Measurements from ENCODE around the gene CLMP.
A peak's percentile ranks its signal among the peaks of the same experiment; 100 is the strongest.

The CLMP gene, protein sequence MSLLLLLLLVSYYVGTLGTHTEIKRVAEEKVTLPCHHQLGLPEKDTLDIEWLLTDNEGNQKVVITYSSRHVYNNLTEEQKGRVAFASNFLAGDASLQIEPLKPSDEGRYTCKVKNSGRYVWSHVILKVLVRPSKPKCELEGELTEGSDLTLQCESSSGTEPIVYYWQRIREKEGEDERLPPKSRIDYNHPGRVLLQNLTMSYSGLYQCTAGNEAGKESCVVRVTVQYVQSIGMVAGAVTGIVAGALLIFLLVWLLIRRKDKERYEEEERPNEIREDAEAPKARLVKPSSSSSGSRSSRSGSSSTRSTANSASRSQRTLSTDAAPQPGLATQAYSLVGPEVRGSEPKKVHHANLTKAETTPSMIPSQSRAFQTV

DNA sequence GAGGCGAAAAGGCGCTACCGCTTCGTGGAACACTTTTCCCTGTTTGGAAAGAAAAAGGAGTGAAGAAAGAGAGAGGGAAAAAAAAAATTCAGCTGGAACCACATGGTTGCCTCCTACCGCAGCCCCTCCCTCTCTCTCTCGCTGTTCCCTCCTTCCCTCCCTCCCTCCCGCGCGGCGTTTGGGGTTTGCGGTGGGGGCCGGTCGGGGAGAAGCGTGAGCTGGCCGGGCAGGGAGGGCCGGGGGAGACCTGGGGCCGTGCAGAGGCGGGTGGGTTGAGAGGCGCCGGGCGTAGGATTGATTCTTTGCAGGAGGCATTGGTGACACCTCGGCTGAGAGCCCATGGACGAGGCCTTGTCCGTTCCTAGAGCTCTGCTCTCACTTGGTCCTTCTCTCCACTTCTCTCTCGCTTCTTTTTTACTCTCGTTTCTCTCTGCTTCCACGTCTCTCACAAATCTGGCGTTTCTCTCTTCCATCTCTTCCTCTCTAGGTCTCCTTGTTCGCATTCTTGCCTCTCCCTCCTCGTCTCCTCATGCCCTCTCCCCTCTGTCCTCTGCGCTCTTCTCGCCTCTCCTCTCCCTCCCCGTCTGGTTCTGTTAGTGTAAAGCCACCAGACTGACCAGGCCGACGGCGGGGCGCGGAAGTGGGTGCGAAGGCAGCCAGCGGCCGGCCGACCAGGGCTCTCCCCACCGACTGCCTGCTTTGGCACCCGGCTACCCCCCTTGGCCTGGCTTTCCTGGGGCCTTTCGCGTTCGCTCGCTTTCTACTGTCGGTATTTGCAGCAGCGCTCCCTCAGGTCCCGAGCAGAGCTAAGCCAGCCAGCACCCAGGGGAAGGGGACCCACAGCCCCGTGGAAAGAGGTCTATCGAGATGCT, at the start of gene CLMP:
TSS of gene CLMP (minus strand) at position 61 of the 872 bp plus-strand sequence. CDS start 308 bp downstream, outside the sequence.
- in situ Hi-C loops (cut with MboI; ENCODE audit: low sequenced_read_pairs, unreplicated experiment), result no loop called here

GRCh38 chr11:123241874-123242543, 47.0 kb upstream of the CLMP start:
- no peak for DNase-seq (ENCODE audit: low spot score)
- in situ Hi-C loops (cut with MboI; ENCODE audit: low sequenced_read_pairs, unreplicated experiment), result loop anchor here (10.0 kb wide), 1 partner anchor 67 kb away; no protein-coding TSS in a partner anchor
- TF ChIP-seq, protein P1, sequence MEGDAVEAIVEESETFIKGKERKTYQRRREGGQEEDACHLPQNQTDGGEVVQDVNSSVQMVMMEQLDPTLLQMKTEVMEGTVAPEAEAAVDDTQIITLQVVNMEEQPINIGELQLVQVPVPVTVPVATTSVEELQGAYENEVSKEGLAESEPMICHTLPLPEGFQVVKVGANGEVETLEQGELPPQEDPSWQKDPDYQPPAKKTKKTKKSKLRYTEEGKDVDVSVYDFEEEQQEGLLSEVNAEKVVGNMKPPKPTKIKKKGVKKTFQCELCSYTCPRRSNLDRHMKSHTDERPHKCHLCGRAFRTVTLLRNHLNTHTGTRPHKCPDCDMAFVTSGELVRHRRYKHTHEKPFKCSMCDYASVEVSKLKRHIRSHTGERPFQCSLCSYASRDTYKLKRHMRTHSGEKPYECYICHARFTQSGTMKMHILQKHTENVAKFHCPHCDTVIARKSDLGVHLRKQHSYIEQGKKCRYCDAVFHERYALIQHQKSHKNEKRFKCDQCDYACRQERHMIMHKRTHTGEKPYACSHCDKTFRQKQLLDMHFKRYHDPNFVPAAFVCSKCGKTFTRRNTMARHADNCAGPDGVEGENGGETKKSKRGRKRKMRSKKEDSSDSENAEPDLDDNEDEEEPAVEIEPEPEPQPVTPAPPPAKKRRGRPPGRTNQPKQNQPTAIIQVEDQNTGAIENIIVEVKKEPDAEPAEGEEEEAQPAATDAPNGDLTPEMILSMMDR (IDR thresholded peaks at IDR 0.05; ENCODE audit: borderline replicate concordance, control extremely low read depth, extremely low read depth, insufficient read depth, missing control alignments), result no peak

More for the DNA sequence above, at the start of gene CLMP:
- peak; percentile 47 for DNase-seq (ENCODE audit: low spot score)
- TF ChIP-seq, protein P1 (IDR thresholded peaks at IDR 0.05; ENCODE audit: borderline replicate concordance, control extremely low read depth, extremely low read depth, insufficient read depth, missing control alignments), result no peak

DNA sequence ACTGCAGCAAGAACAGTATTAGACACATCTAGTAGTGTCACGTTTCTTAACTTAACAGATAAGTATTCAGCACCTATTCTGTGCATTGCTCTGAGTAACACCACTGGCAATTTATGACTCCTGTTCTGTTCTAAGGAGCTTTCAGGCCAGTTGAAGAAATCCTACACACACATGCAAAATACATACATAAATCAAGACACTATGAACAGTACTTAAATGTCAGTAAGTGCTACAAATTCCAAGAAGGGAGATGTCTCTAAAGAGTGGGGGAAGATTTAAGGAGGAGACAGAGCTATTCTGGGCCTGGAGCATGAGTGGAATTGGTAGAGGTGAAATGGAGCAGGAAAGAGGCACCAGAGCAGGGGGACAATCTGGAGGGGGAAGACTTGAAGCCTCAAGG, 46.2 kb upstream of the CLMP start:
- in situ Hi-C loops (cut with MboI; ENCODE audit: low sequenced_read_pairs, unreplicated experiment), result loop anchor here (10.0 kb wide), 1 partner anchor 66 kb away; no protein-coding TSS in a partner anchor
- TF ChIP-seq, protein P1 (IDR thresholded peaks at IDR 0.05; ENCODE audit: borderline replicate concordance, control extremely low read depth, extremely low read depth, insufficient read depth, missing control alignments), result no peak

DNA sequence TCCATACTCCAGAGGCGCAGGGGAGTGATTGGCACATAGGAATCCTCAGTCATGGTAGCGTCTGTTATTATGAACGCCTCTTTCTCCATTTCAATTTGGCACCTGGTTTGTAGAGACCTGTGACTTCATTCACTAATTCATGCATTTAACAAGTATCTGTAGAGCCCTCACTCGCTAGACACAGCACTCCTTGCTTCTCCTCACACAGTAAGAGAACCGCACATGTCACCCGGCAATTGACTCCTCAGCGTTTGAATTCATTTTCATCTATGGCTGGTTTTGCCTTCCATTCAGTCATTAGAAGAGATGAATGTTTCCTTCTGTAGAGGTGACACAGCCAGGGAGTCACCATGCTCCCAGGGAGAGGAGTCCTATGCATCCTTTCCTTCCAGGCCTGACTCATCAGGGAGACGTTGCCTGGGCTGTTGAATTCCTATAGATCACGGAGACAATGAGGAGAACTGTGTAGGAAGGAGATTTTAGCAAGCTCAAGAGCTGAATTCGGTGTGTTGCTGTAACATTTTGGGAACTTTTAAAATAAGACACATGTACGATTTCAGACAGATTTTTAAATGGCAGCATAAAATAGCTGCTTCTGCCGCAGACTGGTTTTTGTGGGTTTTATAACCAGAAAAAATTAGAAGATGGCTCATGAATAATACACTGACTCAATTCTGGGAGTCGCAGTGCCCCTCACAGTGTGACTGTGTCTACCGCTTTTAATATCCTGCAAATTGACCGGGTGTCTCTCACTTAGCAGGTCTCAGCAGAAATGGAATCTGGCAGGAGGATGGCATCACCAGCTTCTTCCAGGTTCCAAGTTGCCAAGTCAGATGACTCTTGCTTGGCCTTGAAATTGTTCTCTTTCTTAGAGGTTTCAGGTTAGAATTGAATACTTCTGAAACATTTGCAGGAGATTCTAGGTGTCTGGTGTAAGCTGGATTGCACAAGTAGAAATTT, 44.4 kb upstream of the CLMP start:
- TF ChIP-seq, protein P1 (IDR thresholded peaks at IDR 0.05; ENCODE audit: borderline replicate concordance, control extremely low read depth, extremely low read depth, insufficient read depth, missing control alignments), result no peak
- DNase-seq (ENCODE audit: low spot score), result no peak
- in situ Hi-C loops (cut with MboI; ENCODE audit: low sequenced_read_pairs, unreplicated experiment), result loop anchor here (10.0 kb wide), 1 partner anchor 65 kb away; no protein-coding TSS in a partner anchor

More for the DNA sequence above, 46.2 kb upstream of the CLMP start:
- DNase-seq (ENCODE audit: low spot score), result no peak

DNA sequence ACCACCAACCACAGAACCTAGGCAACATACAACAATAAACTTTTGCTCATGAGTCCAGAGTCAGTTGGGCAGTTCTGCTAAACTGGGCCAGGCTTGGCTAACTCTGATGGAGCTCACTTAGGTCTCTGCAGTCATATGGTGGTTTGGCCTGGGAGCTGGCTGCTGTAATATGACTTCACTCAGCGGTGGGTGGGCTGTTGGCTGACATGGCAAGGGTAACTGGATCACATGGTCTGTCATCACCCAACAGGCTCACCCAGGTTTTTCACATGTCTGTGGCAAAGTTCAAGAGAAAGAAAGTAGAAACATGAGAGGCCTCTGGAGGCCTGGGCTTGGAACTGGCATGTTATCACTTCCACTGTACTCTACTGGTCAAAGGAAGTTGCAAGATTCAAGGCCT, 43.2 kb upstream of the CLMP start:
- TF ChIP-seq, protein P1 (IDR thresholded peaks at IDR 0.05; ENCODE audit: borderline replicate concordance, control extremely low read depth, extremely low read depth, insufficient read depth, missing control alignments), result no peak
- no peak for DNase-seq (ENCODE audit: low spot score)
- in situ Hi-C loops (cut with MboI; ENCODE audit: low sequenced_read_pairs, unreplicated experiment), result no loop called here
